Neuronal stem cell (in vitro differentiated cells): ENCODE results near the gene NPVF.

Experiments used
- DNase-seq: peaks from one replicate; pipeline ENCODE4 v3.0.0-alpha.2; 2013; ENCODE audit warnings: low spot score
- H2AFZ ChIP-seq: one replicate; pipeline ENCODE4 v1.6.1; 2013; ENCODE audit warnings: mild to moderate bottlenecking, low read length, inconsistent platforms
- H2AK5ac ChIP-seq: 2 replicates; pipeline ENCODE4 v1.6.1; 2013; ENCODE audit warnings: low read depth, mild to moderate bottlenecking, inconsistent platforms, low read length, moderate library complexity, mixed read lengths
- H2BK120ac ChIP-seq: 2 replicates; pipeline ENCODE4 v1.6.1; 2013; ENCODE audit warnings: low read depth, mild to moderate bottlenecking, inconsistent platforms, low read length, moderate library complexity, mixed read lengths
- H2BK12ac ChIP-seq: one replicate; pipeline ENCODE4 v1.6.1; 2013; ENCODE audit warnings: low read length, inconsistent platforms
- H2BK15ac ChIP-seq: 2 replicates; pipeline ENCODE4 v1.6.1; 2013; ENCODE audit warnings: mild to moderate bottlenecking, low read length, inconsistent platforms, mixed read lengths
- H2BK5ac ChIP-seq: one replicate; pipeline ENCODE4 v1.6.1; 2013; ENCODE audit warnings: inconsistent platforms, mild to moderate bottlenecking, low read length, moderate library complexity
- H3K14ac ChIP-seq: one replicate; pipeline ENCODE4 v1.6.1; 2013; ENCODE audit warnings: low read length, inconsistent platforms
- H3K18ac ChIP-seq: 2 replicates; pipeline ENCODE4 v1.6.1; 2013; ENCODE audit warnings: low read length, inconsistent platforms
- H3K23ac ChIP-seq: 2 replicates; pipeline ENCODE4 v1.6.1; 2013; ENCODE audit warnings: low read depth, mild to moderate bottlenecking, mixed read lengths, low read length, inconsistent platforms; ENCODE audit not compliant: poor library complexity
- H3K27ac ChIP-seq: replicated peaks from 3 replicates; pipeline ENCODE4 v1.5.1; 2013; ENCODE audit warnings: low read length, inconsistent platforms
- H3K27me3 ChIP-seq, 3 experiments: 2 replicates each; pipeline ENCODE4 v1.6.1; 2013; ENCODE audit warnings: low read length in 3 of 3, mild to moderate bottlenecking in 2 of 3, inconsistent platforms in 1 of 3, low read depth in 1 of 3, mixed read lengths in 1 of 3, moderate library complexity in 1 of 3; ENCODE audit not compliant: control insufficient read depth in 3 of 3, insufficient read depth in 3 of 3
- H3K36me3 ChIP-seq, 2 donors: replicated peaks in 1 of 2; 2 replicates each; pipeline ENCODE4 v1.6.1; 2013; ENCODE audit warnings: low read length in 2 of 2; ENCODE audit not compliant: control insufficient read depth in 2 of 2, insufficient read depth in 2 of 2
- H3K4ac ChIP-seq: 2 replicates; pipeline ENCODE4 v1.6.1; 2013; ENCODE audit warnings: inconsistent platforms, mild to moderate bottlenecking, low read length, moderate library complexity
- H3K4me1 ChIP-seq, 2 donors: 1 replicate in 1 of 2; 2 replicates in 1 of 2; pipeline ENCODE4 v1.6.1; 2013; ENCODE audit warnings: low read length in 2 of 2, low read depth in 1 of 2; ENCODE audit not compliant: control insufficient read depth in 2 of 2, insufficient read depth in 1 of 2
- H3K4me2 ChIP-seq: one replicate; pipeline ENCODE4 v1.6.1; 2013; ENCODE audit warnings: mild to moderate bottlenecking, low read length, inconsistent platforms; ENCODE audit not compliant: insufficient read depth, poor library complexity, severe bottlenecking
- H3K4me3 ChIP-seq, 2 donors: 2 replicates each; pipeline ENCODE4 v1.5.1; 2013; ENCODE audit warnings: low read length in 2 of 2, mild to moderate bottlenecking in 2 of 2, inconsistent platforms in 1 of 2, moderate library complexity in 1 of 2
- H3K79me1 ChIP-seq: one replicate; pipeline ENCODE4 v1.6.1; 2013; ENCODE audit warnings: low read depth, mild to moderate bottlenecking, inconsistent platforms, low read length, moderate library complexity
- H3K9ac ChIP-seq: one replicate; pipeline ENCODE4 v1.6.1; 2013; ENCODE audit warnings: mild to moderate bottlenecking, low read depth, low read length, inconsistent platforms; ENCODE audit not compliant: poor library complexity
- H3K9me3 ChIP-seq, 2 donors: replicated peaks in 1 of 2; 2 replicates each; pipeline versions ENCODE3 to v1.6.1; 2013; ENCODE audit warnings: low read length in 2 of 2, mild to moderate bottlenecking in 2 of 2, inconsistent platforms in 1 of 2, low read depth in 1 of 2, mixed read lengths in 1 of 2, moderate library complexity in 1 of 2; ENCODE audit not compliant: control insufficient read depth in 2 of 2, insufficient read depth in 1 of 2
- H4K8ac ChIP-seq: one replicate; pipeline ENCODE4 v1.6.1; 2013; ENCODE audit warnings: low read depth, mild to moderate bottlenecking, inconsistent platforms, low read length, moderate library complexity
- H4K91ac ChIP-seq: one replicate; pipeline ENCODE4 v1.6.1; 2013; ENCODE audit warnings: low read length, low read depth, mild to moderate bottlenecking, inconsistent platforms; ENCODE audit not compliant: poor library complexity
- WGBS, 2 donors: extraction: QIAGEN DNeasy Blood & Tissue Kit; methylation state at CpG; one replicate each; pipeline ENCODE4 v1.1.7; 2013; ENCODE audit warnings: missing lambda C conversion rate in 2 of 2, mixed read lengths in 1 of 2; ENCODE audit not compliant: insufficient read length in 2 of 2, insufficient replicate concordance in 1 of 2; ENCODE audit errors: extremely low coverage in 2 of 2; 5-methylcytosine and 5-hydroxymethylcytosine counted together

The NPVF gene

GRCh38 chr7:25221009-25221408 is 7.3 kb downstream of the NPVF start:
- no peak overlapping the region for H2BK120ac ChIP-seq
- no peak overlapping the region for H3K14ac ChIP-seq
- H2BK12ac ChIP-seq, result no peak overlapping the region
- peaks cover 1 to 7% of the 10 kb centered on the region in 2 donors for H3K4me1 ChIP-seq
- H3K4me2 ChIP-seq, result no peak overlapping the region
- no peak overlapping the region for H3K18ac ChIP-seq
- H3K9me3 ChIP-seq, result no peaks in the 10 kb centered on the region
- DNase-seq, result no peak
- no peak overlapping the region for H3K23ac ChIP-seq
- H3K27me3 ChIP-seq, result peaks cover 0 to 26% (median 0%) of the 10 kb centered on the region in 3 experiments
- no peaks in the 10 kb centered on the region for H3K36me3 ChIP-seq
- H3K9ac ChIP-seq, result no peak overlapping the region
- H3K27ac ChIP-seq, result no peak overlapping the region
- no peak overlapping the region for H2AFZ ChIP-seq
- no peak overlapping the region for H2AK5ac ChIP-seq
- no peak overlapping the region for H2BK15ac ChIP-seq
- H4K8ac ChIP-seq, result no peak overlapping the region
- no peaks in the 10 kb centered on the region for H3K79me1 ChIP-seq
- H2BK5ac ChIP-seq, result no peak overlapping the region
- no peak overlapping the region for H3K4me3 ChIP-seq
- WGBS, 2 donors, result no CpG with 5 or more reads among the region's 2 CpGs
- no peak overlapping the region for H4K91ac ChIP-seq
- H3K4ac ChIP-seq, result no peak overlapping the region

GRCh38 chr7:25218191-25218590 is 10.1 kb downstream of the NPVF start:
- Histone ChIP-seq H2BK5ac (no peak overlapping the region), H3K18ac (no peak overlapping the region), H3K23ac (no peak overlapping the region), H3K9ac (no peak overlapping the region), H3K4me2 (no peak overlapping the region), H3K14ac (no peak overlapping the region), H3K36me3 (no peaks in the 10 kb centered on the region), H2AFZ (no peak overlapping the region), H3K27ac (no peak overlapping the region), H4K8ac (no peak overlapping the region), H3K4me3 (no peak overlapping the region), H2BK120ac (no peak overlapping the region), H3K9me3 (no peaks in the 10 kb centered on the region), H3K79me1 (no peaks in the 10 kb centered on the region), H4K91ac (no peak overlapping the region), H3K4me1 (peaks cover 1 to 7% of the 10 kb centered on the region in 2 donors), H2BK12ac (no peak overlapping the region), H3K27me3 (peaks cover 0 to 17% (median 0%) of the 10 kb centered on the region in 3 experiments), H2BK15ac (no peak overlapping the region), H3K4ac (no peak overlapping the region), H2AK5ac (no peak overlapping the region)
- DNase-seq, result no peak
- WGBS, 2 donors, result no CpG with 5 or more reads among the region's 3 CpGs

DNA sequence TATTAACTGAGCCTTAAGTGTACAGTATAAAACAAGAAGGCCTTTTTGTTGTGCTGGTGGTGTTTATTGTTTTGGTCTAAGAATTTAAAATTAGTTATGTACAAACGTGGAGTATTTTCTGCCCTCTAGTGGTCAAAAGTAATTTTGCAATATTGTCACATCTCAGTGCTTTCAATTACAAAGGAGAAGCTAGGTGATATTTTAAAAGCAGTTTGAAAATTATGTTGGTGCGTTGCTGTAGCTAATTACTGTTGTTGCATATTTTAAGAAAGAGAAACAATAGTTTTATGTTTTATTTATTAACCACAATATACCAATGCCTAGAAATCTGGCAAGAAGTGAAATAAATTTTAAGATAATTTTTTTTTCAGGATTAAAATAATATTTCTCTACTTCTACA is 11.4 kb downstream of the NPVF start:
- H2BK15ac ChIP-seq, result no peak overlapping the region
- no peak overlapping the region for H2BK5ac ChIP-seq
- no peaks in the 10 kb centered on the region for H3K36me3 ChIP-seq
- no peak overlapping the region for H3K4me2 ChIP-seq
- no peak overlapping the region for H3K18ac ChIP-seq
- no peak overlapping the region for H4K91ac ChIP-seq
- H3K4me3 ChIP-seq, result no peak overlapping the region
- no peak overlapping the region for H3K14ac ChIP-seq
- H3K27me3 ChIP-seq, result peaks cover 0 to 11% (median 0%) of the 10 kb centered on the region in 3 experiments
- no CpG with 5 or more reads among the region's 2 CpGs for WGBS, 2 donors
- no peak overlapping the region for H3K23ac ChIP-seq
- H3K9me3 ChIP-seq, result no peaks in the 10 kb centered on the region
- H2AK5ac ChIP-seq, result no peak overlapping the region
- H3K4ac ChIP-seq, result no peak overlapping the region
- H4K8ac ChIP-seq, result no peak overlapping the region
- H3K4me1 ChIP-seq, result no peaks in the 10 kb centered on the region
- H3K79me1 ChIP-seq, result no peaks in the 10 kb centered on the region
- H2AFZ ChIP-seq, result no peak overlapping the region
- H2BK120ac ChIP-seq, result no peak overlapping the region
- no peak overlapping the region for H2BK12ac ChIP-seq
- no peak overlapping the region for H3K9ac ChIP-seq
- peak; percentile 38 for DNase-seq
- H3K27ac ChIP-seq, result no peak overlapping the region

DNA sequence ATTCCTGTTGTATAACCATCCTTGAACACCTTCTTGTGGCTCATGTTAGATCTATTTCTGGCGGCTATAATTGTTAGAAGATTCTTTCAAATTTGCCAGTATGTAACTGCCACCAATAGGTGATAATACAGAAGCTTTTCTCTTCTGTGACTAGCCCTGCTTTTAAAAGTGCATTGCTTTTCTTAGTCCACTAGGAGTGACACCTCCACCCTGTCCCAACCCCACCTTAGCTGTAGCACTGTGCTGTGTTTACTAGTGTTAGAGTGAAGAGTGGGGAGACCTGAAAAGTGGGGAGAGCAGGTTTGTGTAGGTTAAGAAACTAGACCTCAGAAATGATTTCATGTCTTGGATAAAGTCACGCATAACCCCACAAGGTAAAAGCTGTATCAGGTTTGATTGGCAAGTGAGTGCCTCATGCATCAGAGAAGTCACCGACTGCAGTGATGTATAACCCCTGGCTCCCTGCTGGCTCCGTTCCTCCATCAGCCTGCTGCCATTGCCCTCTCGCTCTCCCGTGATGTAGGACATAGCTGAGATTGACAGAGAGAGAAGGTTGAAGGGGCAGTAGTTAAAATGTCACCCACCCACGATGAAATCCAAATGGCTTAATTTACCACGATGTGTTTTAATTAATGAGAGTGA is 12.5 kb downstream of the NPVF start:
- Histone ChIP-seq H2BK12ac (no peak overlapping the region), H2BK120ac (no peak overlapping the region), H4K91ac (no peak overlapping the region), H3K36me3 (no peaks in the 10 kb centered on the region), H2AK5ac (no peak overlapping the region), H3K79me1 (no peaks in the 10 kb centered on the region), H3K27ac (no peak overlapping the region), H3K27me3 (peaks cover 0 to 8% (median 0%) of the 10 kb centered on the region in 3 experiments), H3K4me2 (no peak overlapping the region), H3K9me3 (no peaks in the 10 kb centered on the region), H2AFZ (no peak overlapping the region), H2BK15ac (no peak overlapping the region), H3K9ac (no peak overlapping the region), H3K4me3 (no peak overlapping the region), H3K14ac (no peak overlapping the region), H3K23ac (no peak overlapping the region), H3K4ac (no peak overlapping the region), H4K8ac (no peak overlapping the region), H3K4me1 (no peaks in the 10 kb centered on the region), H2BK5ac (no peak overlapping the region), H3K18ac (no peak overlapping the region)
- DNase-seq, result no peak
- no CpG with 5 or more reads among the region's 8 CpGs for WGBS, 2 donors
